ENCODE results near the gene ZNF844.
"Not testable (repeated sequence)": the region's sequence is repeated elsewhere in the genome, so short reads cannot be mapped to it uniquely, and the experiment has no call there.

Gene ZNF844

DNA sequence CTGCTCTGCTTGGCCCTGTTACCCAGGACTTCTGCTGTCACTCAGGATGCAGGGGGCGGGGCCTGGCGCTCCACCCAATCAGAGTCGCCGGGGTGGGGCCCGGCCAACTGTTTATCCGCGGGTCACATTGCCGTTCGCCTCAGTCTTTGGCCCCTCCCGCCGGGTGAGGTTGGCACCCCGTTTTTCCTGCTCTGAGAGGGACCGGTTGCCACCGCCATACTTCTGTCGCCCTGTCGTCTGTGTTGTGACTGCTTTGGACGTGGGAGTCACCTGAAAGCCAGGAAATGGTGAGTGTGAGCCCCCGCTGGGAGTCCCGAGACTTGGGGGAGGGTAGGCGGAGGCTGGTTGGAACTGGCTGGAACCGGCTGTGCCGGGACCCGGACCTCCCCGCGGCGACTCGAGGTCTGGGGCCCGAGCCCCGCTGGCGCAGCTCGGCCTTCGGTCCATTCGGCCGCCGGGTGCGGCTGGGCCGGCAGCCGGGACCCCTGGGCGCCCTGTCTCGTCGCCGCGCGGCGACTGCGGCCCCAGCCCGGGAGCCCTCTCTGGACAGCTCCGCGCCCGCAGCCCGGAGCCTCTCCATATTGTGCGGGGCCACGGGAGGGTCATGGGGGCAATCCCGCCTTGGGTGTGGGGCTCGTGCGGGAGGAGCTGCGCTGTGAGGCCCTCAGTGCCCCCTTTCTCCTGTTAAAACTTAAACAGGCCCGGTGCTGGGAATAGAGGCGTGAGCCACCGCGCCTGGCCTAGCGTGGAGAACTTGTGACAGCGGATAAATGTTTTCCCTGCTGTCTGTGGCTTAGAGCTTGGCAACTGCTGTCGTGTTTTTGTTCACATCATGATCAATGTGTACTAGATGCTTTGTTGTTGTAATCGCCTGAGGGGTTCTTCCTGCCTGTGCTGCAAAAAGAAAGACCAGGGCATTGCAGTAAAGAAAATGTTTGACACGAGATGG is at the start of gene ZNF844:
TSS of gene ZNF844 (plus strand) at position 142 of the 949 bp plus-strand sequence. CDS start at position 285, 143 bp downstream.
- DNase-seq (ENCODE audit: low read depth): peak; percentile 51

DNA sequence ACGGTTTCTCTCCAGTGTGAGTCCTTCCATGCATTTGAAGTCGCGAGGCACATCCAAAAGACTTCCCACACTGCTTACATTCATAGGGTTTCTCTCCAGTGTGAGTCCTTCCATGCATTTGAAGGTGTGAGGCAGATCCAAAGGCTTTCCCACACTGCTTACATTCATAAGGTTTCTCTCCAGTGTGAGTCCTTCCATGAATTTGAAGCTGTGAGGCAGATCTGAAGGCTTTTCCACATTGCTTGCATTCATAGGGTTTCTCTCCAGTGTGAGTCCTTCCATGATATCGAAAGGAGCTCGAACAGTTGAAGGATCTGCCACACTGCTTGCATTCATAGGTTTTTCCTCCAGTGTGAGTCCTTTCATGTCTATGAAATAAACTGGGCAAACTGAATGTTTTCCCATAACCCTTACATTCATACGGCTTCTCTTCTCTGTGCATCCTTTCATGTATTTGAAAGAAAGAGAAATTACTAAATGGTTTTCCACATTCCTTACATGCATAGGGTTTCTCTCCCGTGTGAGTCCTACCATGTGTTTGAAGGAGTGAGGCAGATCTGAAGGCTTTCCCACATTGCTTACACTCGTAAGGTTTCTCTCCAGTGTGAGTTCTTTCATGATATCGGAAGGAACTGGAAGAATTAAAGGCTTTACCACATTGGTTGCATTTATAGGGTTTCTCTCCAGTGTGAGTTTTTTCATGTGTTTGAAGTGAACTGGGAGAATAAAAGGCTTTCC is 49.3 kb upstream of the ZNF844 start:
- DNase-seq (ENCODE audit: low read depth): no peak

DNA sequence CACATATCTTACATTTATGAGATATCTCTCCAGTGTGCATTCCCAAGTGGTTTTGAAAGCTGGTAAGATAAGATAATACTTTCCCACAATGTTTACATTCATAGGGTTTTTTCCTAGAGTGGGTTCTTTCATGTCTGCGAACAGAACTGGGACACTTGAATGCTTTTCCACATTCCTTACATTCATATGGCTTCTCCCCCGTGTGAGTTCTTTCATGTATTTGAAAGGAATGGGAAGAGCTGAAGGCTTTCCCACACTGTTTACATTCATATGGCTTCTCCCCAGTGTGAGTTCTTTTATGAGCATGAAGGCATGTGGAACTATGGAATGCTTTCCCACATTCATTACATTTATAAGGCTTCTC is 48.8 kb upstream of the ZNF844 start:
- no peak for DNase-seq (ENCODE audit: low read depth)

DNA sequence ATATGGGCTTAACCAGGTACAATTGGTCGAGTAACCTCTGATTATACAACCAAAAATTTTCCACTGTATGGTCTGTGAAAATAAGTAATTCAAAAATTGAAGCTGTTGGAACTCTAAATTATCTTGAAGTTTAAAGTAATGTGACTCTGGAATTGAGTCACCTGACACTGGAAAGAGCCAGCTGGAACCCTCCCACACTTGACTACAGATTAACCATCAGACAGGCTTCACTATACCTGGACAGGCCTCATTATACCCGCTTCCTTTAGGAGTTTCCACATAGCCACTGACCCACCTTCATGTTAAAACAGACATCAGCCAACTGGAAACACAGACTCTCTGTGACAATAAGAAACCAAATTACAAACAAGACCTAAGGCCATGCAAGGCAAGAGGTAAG is 30.3 kb upstream of the ZNF844 start:
- no peak for DNase-seq (ENCODE audit: low read depth)

DNA sequence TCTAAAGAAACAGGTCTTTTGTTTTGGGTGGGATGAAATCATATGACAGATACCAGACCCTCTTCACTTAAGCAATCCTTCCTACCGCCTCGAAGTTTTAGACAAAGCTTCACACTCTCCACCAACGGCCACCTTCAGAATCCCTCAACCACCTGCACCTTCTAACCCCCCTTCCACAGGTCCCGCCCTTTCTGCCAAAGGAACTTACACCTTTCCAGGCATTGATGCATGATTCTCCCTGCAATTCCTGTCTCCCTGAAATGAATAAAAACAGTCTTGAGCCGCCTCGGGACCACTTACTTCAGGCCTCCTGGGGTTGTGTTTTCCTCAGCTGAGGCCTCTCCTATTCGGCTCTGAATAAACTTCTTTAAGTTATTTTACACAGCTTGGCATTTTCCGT is 29.9 kb upstream of the ZNF844 start:
- no peak for DNase-seq (ENCODE audit: low read depth)

DNA sequence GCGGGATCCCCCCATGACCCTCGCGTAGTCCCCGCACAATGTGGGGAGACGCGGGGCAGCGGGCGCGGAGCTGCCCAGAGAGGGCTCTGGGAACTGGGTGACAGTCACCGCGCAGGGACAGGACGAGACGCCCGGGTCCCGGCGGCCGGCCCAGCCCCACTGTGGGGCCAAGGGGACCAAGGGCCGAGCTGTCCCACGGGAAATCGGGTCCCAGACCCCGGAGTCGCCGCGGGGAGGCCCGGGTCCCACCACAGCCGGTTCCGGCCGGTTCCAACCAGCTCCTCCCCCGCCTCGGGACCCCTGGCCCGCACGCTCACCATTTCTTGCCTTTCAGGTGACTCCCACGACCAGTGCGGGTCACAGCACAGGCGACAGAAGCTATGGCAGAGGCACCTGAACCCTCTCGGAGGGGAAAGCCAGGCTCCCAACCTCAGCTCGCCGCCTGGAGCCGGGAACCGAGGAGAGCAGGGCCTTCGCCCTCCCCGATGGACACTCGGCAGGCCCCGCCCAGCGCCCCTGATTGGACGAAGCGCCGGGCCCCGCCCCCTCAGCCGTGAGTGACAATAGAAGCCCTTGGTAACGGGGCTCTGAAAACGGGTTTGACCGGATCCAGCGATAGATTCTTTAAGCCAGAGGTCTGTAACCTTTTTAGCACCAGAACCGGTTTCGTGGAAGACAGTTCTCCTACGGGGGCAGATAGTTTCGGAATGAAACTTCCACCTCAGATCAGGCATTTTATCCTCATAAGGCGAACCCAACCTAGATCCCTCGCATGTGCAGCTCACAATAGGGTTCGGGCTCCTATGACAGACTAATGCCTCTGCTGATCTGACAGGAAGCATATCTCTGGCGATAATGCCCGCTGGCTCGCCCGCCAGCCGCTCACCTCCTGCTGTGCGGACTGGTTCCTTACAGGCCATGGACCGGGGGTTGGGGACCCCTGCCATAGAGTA is 29.0 kb upstream of the ZNF844 start, which contains the start of gene ZNF433:
TSS of gene ZNF433 (minus strand) at position 460 of the 953 bp plus-strand sequence. CDS start at position 320, 140 bp downstream.
- peak; percentile 45 for DNase-seq (ENCODE audit: low read depth)

DNA sequence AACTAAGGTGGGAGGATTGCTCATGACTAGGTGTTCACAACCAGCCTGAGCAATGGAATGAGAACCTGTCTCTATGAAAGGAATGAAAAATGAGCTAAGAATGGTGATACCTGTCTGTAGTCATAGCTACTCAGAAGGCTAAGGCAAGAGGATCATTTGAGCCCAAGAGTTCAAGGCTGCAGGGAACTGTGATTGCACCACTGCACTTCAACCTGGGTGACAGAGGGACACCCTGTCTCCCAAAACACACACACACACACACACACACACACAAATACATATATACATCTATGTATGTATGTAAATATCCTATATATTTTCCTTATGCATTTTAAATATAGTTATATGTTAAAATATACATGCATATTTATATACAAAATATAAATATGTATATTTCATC is 21.6 kb upstream of the ZNF844 start:
- DNase-seq (ENCODE audit: low read depth): no peak

DNA sequence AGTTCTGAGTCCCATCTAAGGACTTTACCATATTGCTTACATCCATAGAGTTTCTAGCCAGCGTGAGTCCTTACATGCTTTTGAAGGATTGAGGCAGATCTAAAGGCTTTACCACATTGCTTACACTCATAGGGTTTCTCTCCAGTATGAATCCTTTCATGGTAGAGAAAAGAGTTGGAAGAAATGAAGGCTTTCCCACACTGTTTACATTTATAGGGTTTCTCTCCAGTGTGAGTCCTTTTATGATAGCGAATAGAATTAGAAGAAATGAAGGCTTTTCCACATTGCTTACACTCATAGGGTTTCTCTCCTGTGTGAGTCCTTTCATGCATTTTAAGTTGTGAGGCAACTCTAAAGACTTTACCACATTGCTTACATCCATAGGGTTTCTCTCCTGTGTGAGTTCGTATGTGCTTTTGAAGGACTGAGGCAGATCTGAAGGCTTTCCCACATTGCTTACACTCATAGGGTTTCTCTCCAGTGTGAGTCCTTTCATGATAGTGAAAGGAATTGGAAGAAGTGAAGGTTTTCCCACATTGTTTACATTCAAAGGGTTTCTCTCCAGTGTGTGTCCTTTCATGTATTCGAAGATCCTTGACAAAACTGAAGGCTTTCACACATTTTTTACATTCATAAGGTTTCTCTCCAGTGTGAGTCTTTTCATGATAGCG is 20.6 kb upstream of the ZNF844 start:
- no peak for DNase-seq (ENCODE audit: low read depth)

DNA sequence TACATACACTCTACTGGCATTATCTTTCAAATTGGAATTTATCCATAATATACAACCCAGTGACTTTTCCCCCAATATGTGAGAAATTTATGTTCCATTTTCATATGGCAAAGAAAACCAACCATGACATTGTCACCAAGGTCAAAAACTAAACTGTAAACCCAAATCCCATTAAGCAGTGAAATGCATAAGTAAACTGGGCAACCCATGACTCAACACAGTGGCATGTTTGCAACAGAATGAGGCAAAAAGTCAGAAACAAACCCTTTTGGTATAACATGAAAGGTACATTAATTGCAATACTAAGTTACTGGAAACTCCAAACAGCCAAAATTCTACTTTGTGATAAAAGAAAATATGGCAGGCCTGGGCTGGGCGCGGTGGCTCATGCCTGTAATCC is 16.7 kb upstream of the ZNF844 start:
- DNase-seq (ENCODE audit: low read depth): no peak

DNA sequence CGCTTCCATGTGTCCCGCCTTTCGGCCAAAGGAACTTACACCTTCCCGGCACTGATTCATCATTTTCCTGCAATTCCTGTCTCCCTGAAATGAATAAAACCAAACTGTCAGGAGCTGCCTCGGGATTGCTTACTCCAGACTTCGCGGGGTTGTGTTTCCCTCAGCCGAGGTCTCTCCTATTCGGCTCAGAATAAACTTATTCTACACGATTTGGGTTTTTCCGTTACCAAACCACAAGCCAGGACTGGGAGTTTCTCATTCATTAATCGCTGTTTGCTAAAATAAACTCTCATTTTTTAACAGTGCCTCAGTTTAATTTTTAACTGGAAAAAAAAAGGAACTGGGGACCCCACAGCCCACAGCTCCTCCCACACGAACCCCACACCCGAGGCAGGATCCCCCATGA is 12.4 kb upstream of the ZNF844 start:
- no peak for DNase-seq (ENCODE audit: low read depth)

DNA sequence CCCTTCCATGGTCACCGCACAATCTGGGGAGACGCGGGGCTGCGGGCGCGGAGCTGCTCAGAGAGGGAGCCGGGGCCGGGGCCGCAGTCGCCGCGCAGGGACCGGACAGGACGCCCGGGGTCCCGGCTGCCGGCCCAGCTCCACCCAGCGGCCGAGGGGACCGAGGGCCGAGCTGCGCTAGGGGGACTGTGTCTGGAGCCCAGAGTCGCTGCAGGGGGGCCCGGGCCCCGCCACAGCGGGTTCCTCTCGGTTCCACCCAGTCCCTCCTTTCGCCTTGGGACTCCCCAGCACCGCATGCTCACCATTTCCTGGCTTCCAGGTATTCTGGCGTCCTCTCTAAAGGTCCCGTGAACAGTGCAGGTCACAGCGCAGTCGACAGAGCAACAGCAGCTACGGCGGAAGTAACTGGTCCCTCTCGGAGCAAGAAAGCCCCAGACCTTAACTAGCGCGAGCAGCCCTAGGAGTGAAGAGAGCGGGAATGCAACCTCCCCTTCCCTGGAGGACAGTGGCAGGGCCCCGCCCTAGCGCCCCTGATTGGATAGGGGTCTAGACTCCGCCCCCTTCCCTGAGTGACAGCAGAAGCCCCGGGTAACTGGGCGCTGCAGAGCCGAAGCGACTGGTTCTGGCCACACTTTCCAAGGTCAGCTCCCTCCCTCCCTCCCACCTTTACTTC is 11.9 kb upstream of the ZNF844 start, which contains the start of gene ZNF878:
TSS of gene ZNF878 (minus strand) at position 465 of the 673 bp plus-strand sequence. CDS start at position 305, 160 bp downstream.
- DNase-seq (ENCODE audit: low read depth): no peak

DNA sequence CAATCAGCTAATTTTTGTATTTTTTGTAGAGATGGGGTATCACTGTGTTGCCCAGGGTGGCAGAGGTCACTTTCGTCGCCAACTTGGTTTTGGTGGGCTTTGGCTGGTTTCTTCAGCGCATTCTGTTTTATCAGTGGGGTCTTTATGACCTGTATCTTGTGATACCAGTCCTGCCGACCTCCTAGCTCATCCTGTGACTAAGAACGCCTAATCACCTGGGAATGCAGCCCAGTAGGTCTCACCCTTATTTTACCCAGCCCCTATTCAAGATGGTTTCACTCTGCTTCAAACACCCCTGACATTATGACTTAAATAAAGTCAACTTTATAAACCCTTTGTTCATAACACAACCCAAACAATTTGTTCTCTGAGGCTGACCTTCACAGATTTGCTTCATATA is 8.7 kb upstream of the ZNF844 start:
- DNase-seq (ENCODE audit: low read depth): no peak

DNA sequence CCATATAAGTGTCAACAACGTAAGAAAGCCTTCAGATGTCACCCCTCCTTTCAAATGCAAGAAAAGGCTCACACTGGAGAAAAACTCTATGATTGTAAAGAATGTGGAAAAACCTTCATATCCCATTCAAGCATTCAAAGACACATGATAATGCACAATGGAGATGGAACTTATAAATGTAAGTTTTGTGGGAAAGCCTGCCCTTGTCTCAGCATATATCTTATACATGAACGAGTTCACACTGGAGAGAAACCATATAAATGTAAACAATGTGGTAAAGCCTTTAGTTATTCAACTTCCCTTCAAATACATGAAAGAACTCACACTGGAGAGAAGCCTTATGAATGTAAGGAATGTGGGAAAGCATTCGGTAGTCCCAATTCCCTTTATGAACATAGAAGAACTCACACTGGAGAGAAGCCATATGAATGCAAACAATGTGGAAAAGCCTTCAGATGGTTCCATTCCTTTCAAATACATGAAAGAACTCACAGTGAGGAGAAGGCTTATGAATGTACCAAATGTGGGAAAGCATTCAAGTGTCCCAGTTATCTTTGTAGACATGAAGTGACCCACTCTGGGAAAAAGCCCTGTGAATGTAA is 11.1 kb downstream of the ZNF844 start:
- DNase-seq (ENCODE audit: low read depth): no peak

DNA sequence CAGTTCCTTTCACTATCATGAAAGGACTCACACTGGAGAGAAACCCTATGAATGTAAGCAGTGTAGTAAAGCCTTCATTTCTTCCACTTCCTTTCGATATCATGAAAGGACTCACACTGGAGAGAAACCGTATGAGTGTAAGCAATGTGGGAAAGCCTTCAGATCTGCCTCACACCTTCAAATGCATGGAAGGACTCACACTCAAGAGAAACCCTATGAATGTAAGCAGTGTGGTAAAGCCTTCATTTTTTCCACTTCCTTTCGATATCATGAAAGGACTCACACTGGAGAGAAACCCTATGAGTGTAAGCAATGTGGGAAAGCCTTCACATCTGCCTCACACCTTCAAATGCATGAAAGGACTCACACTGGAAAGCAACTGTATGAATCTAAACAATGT is 11.8 kb downstream of the ZNF844 start:
- DNase-seq (ENCODE audit: low read depth): not testable (repeated sequence)

DNA sequence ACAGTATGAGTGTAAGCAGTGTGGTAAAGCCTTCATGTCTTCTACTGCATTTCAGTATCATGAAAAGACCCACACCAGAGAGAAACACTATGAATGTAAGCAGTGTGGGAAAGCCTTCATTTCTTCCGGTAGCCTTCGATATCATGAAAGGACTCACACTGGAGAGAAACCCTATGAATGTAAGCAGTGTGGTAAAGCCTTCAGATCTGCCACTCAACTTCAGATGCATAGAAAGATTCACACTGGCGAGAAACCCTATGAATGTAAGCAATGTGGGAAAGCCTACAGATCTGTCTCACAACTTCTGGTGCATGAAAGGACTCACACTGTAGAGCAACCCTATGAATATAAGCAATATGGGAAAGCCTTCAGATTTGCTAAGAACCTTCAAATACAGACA is 12.8 kb downstream of the ZNF844 start:
- DNase-seq (ENCODE audit: low read depth): no peak

DNA sequence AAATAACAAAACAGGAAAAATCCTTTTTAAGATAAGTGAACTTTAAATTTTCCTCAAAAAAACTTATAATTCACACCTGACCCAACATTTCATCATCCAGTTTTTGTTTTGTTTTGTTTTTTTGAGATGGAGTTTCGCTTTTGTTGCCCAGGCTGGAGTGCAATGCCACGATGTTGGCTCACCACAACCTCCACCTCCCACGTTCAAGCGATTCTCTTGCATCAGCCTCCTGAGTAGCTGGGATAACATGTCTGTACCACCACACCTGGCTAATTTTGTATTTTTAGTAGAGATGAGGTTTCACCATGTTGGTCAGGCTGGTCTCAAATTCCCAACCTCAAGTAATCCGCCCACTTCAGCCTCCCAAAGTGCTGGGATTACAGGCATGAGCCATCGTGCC is 18.8 kb downstream of the ZNF844 start:
- DNase-seq (ENCODE audit: low read depth): not testable (repeated sequence)

DNA sequence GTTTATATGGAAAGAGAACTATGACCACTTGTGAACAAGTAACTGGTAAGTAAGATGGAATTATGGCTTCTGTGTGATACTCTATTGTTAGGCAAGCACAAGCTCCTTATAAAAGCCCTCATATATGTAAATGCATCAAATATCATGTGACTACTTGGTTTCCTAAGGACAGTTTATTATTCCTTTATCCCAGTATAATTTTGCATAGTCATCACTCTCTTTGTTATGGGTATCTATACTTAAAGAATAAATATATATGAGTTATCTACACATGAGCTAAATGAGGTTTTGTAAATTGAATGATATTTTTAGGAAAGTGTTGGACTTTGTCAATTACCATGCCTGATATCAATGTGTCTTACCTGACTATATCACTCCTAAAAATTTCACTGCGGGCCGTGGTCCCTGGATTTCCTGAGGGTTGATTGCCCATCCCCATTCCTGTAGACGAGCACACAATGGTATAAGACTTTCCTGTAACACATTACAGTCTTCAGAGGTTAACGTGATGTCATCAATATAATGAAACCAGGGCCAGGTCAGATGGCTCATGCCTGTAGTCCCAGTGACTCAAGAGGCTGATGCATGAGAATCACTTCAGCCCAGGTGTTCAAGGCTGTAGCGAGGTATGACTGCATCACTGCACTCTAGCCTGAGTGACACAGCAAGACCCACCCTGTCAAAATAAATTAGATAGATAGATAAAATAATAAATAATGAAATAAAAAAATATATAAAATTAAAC is 20.7 kb downstream of the ZNF844 start:
- no peak for DNase-seq (ENCODE audit: low read depth)

DNA sequence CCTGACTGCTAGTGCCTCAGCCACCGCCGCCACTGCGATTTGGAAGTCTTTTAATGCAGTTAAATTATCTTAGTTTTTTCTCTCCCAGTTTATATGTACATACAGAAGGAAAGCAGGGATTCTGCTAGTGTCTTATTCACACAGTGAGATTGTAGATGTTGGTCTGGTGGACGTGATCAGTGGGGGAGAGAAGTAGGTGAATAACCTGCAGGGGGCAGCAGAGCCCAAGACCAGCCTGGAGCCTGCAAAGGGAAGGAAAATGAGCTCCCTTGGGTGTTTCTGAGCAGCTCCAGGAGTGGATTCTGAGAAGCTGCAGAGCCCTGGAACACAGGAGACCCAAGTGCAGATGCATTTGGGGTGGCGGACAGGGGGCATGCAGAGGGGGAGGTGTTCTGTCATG is 26.3 kb downstream of the ZNF844 start:
- peak; percentile 38 for DNase-seq (ENCODE audit: low read depth)

DNA sequence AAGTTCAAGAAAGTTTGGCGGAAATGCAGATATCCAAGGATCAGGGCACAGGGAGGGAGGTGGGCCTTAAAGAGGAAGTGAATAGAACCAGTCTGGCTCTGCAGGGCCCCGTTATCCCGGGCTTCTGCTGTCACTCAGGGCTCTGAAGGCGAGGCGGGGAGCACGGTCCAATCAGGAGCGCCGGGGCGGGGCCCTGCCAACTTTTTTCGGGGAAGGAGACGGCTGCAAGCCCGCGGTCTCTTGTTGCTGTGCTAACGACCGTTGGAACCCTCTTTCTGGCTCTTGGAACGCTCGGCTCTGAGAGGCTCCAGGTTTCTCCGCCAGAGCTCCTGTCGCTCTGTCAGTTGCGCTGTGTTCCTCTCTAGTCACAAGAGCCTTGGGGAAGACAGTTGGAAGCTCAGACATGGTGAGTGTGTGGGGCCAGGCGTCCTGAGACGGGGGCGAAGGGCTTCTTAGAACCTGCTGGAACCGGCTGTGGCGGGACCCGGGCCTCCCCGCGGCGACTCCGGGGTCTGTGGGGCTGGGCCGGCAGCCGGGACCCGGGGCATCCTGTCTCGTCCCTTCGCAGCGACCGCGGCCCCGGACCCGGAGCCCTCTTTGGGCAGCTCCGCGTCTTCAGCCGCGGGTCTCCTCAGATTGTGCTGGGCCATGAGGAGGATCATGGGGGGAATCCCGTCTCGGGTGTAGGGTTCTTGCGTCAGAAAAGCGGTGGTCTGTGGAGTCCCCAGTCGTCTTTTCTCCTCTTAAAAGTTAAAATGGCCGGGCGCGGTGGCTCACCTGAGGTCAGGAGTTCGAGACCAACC is 27.7 kb downstream of the ZNF844 start:
- peak; percentile 7 for DNase-seq (ENCODE audit: low read depth)

Measured in activated gamma-delta T cell treated with anti-CD3 and anti-CD28 coated beads, Interleukin-2, amount 50 U/mL, for 16 hours (primary cell).